ENCODE measurements around the gene NOL3.

- TF ChIP-seq CTCF (IDR thresholded peaks at IDR 0.05; ENCODE audit: extremely low read depth in 1 of 2, insufficient read depth in 1 of 2, low read depth in 1 of 2, low read length in 2 of 2) = no peak
- TF ChIP-seq MYC (IDR thresholded peaks at IDR 0.05; ENCODE audit: low read depth, low read length) = no peak
- no peak for TF ChIP-seq POLR2AphosphoS5 (IDR thresholded peaks at IDR 0.05; ENCODE audit: insufficient read depth, low read depth, low read length)
- no peak for TF ChIP-seq POLR2A (IDR thresholded peaks at IDR 0.05; ENCODE audit: low read depth, low read length)
- TF ChIP-seq EZH2 (IDR thresholded peaks at IDR 0.05; ENCODE audit: borderline replicate concordance, low read depth, low read length, severe bottlenecking) = no peak
- no peak for TF ChIP-seq MAX (IDR thresholded peaks at IDR 0.05; ENCODE audit: insufficient read depth, insufficient read length)
- no peak for TF ChIP-seq JUN (IDR thresholded peaks at IDR 0.05; ENCODE audit: borderline replicate concordance, insufficient read depth, insufficient read length, low read depth)
- TF ChIP-seq FOS (IDR thresholded peaks at IDR 0.05; ENCODE audit: borderline replicate concordance, insufficient read depth, low read length) = no peak
- TF ChIP-seq GATA2 (IDR thresholded peaks at IDR 0.05; ENCODE audit: insufficient read depth, insufficient read length, low read depth, low read length) = no peak
Observed at GRCh38 chr16:67192781-67193361, 22.5 kb downstream of the NOL3 start.
